SJSA1 (cell line): ENCODE results near the gene TFCP2L1. TPM values are rescaled to one million over a fixed set of nuclear protein-coding genes. Genes with fewer than 3 reads are reported as not detected.
"Not testable (repeated sequence)": the region's sequence is repeated elsewhere in the genome, so short reads cannot be mapped to it uniquely, and the experiment has no call there.

Experiments used
- DNase-seq, 2 experiments: peaks; one replicate each; pipeline ENCODE4 v3.0.0-alpha.2; 2015 to 2020; ENCODE audit warnings: low spot score in 2 of 2, low read depth in 1 of 2
- H3K27ac ChIP-seq: fragments of 250-450 bp; sonication (Bioruptor Pico); 2 replicates; pipeline ENCODE4 v1.5.1; 2020; ENCODE audit warnings: mild to moderate bottlenecking, moderate library complexity
- H3K27me3 ChIP-seq: fragments of 250-450 bp; sonication (Bioruptor Pico); replicated peaks from 2 replicates; pipeline ENCODE4 v1.5.1; 2020; ENCODE audit warnings: mild to moderate bottlenecking, moderate library complexity
- H3K36me3 ChIP-seq: fragments of 250-450 bp; sonication (Bioruptor Pico); 2 replicates; pipeline ENCODE4 v1.5.1; 2020; ENCODE audit warnings: mild to moderate bottlenecking
- H3K4me1 ChIP-seq: fragments of 250-450 bp; sonication (Bioruptor Pico); replicated peaks from 2 replicates; pipeline ENCODE4 v1.6.1; 2021; ENCODE audit warnings: mild to moderate bottlenecking
- H3K4me3 ChIP-seq: fragments of 250-450 bp; sonication (Bioruptor Pico); 2 replicates; pipeline ENCODE4 v1.5.1; 2020; ENCODE audit warnings: mild to moderate bottlenecking
- H3K9me3 ChIP-seq: fragments of 250-450 bp; sonication (Bioruptor Pico); replicated peaks from 2 replicates; pipeline ENCODE4 v1.5.1; 2020; ENCODE audit warnings: mild to moderate bottlenecking
- total RNA-seq: library from RNA; depleted of rRNA; stranded (reverse); fragments of >200 nt; shearing (Covaris generic); gene quantifications from 2 replicates; pipeline ENCODE4 v1.2.3, GENCODE V29; 2014; rRNA removed

Gene TFCP2L1
- total RNA-seq: not detected in 2 replicates

GRCh38 chr2:121284463-121285449 lies at the start of gene TFCP2L1:
TSS of gene TFCP2L1 (minus strand) at chr2:121285202. CDS start at chr2:121285109, 93 bp downstream.
- H3K9me3 ChIP-seq: no peaks in the 10 kb centered on the region
- H3K4me3 ChIP-seq: no peak within 1 kb of the TSS
- H3K27me3 ChIP-seq: peaks cover 39% of the 10 kb centered on the region
- no peak for DNase-seq
- H3K4me1 ChIP-seq: peaks cover 8% of the 10 kb centered on the region
- H3K36me3 ChIP-seq: no peaks in the 10 kb centered on the region
- no peak within 1 kb of the TSS for H3K27ac ChIP-seq

- Histone ChIP-seq H3K27me3 (no peaks in the 10 kb centered on the region), H3K4me1 (no peaks in the 10 kb centered on the region), H3K36me3 (peaks cover 11% of the 10 kb centered on the region), H3K4me3 (no peak overlapping the region), H3K27ac (no peak overlapping the region), H3K9me3 (no peaks in the 10 kb centered on the region)
- DNase-seq: no peak
Measured at GRCh38 chr2:121333834-121334558, 49.0 kb upstream of the TFCP2L1 start.

- Histone ChIP-seq H3K4me1 (no peaks in the 10 kb centered on the region), H3K36me3 (peaks cover 3% of the 10 kb centered on the region), H3K4me3 (no peak overlapping the region), H3K9me3 (no peaks in the 10 kb centered on the region), H3K27me3 (no peaks in the 10 kb centered on the region), H3K27ac (no peak overlapping the region)
- no peak for DNase-seq
Measured at GRCh38 chr2:121333231-121333630, 48.2 kb upstream of the TFCP2L1 start.

- H3K4me3 ChIP-seq, H3K9me3 ChIP-seq, H3K27me3 ChIP-seq, H3K36me3 ChIP-seq, H3K27ac ChIP-seq, DNase-seq, H3K4me1 ChIP-seq: not testable (repeated sequence)
Measured at GRCh38 chr2:121331324-121331723, 46.3 kb upstream of the TFCP2L1 start.

GRCh38 chr2:121330921-121331320 lies 45.9 kb upstream of the TFCP2L1 start:
- Histone ChIP-seq H3K36me3 (no peaks in the 10 kb centered on the region), H3K27me3 (0 out of 2 replicates have a peak, but pooled peaks cover 3% of the 10 kb centered on the region), H3K27ac (no peak overlapping the region), H3K4me1 (no peaks in the 10 kb centered on the region), H3K4me3 (no peak overlapping the region), H3K9me3 (no peaks in the 10 kb centered on the region)
- DNase-seq: peak in 1 of 2 experiments; percentile 23

GRCh38 chr2:121329786-121330185 lies 44.8 kb upstream of the TFCP2L1 start:
- DNase-seq: peak in 1 of 2 experiments; percentile 26
- H3K4me1 ChIP-seq: no peaks in the 10 kb centered on the region
- H3K4me3 ChIP-seq: no peak overlapping the region
- no peaks in the 10 kb centered on the region for H3K9me3 ChIP-seq
- H3K36me3 ChIP-seq: no peaks in the 10 kb centered on the region
- H3K27ac ChIP-seq: no peak overlapping the region
- peaks cover 3% of the 10 kb centered on the region; the same call in 1 of the 2 replicates for H3K27me3 ChIP-seq

GRCh38 chr2:121326628-121327027 lies 41.6 kb upstream of the TFCP2L1 start:
- H3K9me3 ChIP-seq: no peaks in the 10 kb centered on the region
- no peaks in the 10 kb centered on the region for H3K4me1 ChIP-seq
- no peak overlapping the region for H3K4me3 ChIP-seq
- no peaks in the 10 kb centered on the region for H3K36me3 ChIP-seq
- peaks cover 3% of the 10 kb centered on the region; the same call in 1 of the 2 replicates for H3K27me3 ChIP-seq
- no peak for DNase-seq
- H3K27ac ChIP-seq: no peak overlapping the region

GRCh38 chr2:121324601-121325000 lies 39.6 kb upstream of the TFCP2L1 start:
- Histone ChIP-seq H3K27ac (no peak overlapping the region), H3K27me3 (peaks cover 3% of the 10 kb centered on the region; the same call in 1 of the 2 replicates), H3K9me3 (no peaks in the 10 kb centered on the region), H3K4me1 (no peaks in the 10 kb centered on the region), H3K4me3 (no peak overlapping the region), H3K36me3 (no peaks in the 10 kb centered on the region)
- DNase-seq: no peak

GRCh38 chr2:121321476-121321875 lies 36.5 kb upstream of the TFCP2L1 start:
- DNase-seq: no peak
- no peak overlapping the region for H3K27ac ChIP-seq
- no peaks in the 10 kb centered on the region; the same call in 1 of the 2 replicates for H3K27me3 ChIP-seq
- H3K4me1 ChIP-seq: no peaks in the 10 kb centered on the region
- no peak overlapping the region for H3K4me3 ChIP-seq
- H3K36me3 ChIP-seq: no peaks in the 10 kb centered on the region
- no peaks in the 10 kb centered on the region for H3K9me3 ChIP-seq

GRCh38 chr2:121319941-121320340 lies 34.9 kb upstream of the TFCP2L1 start:
- DNase-seq: no peak
- Histone ChIP-seq H3K4me3 (no peak overlapping the region), H3K9me3 (no peaks in the 10 kb centered on the region)

GRCh38 chr2:121316986-121317385 lies 32.0 kb upstream of the TFCP2L1 start:
- no peaks in the 10 kb centered on the region for H3K36me3 ChIP-seq
- no peaks in the 10 kb centered on the region for H3K27me3 ChIP-seq
- H3K4me3 ChIP-seq: no peak overlapping the region
- H3K27ac ChIP-seq: no peak overlapping the region
- H3K9me3 ChIP-seq: no peaks in the 10 kb centered on the region
- peak in 1 of 2 experiments; percentile 8 for DNase-seq
- H3K4me1 ChIP-seq: no peaks in the 10 kb centered on the region

More at GRCh38 chr2:121319941-121320340, 34.9 kb upstream of the TFCP2L1 start:
- no peak overlapping the region for H3K27ac ChIP-seq
- no peaks in the 10 kb centered on the region; the same call in 1 of the 2 replicates for H3K27me3 ChIP-seq
- no peaks in the 10 kb centered on the region for H3K36me3 ChIP-seq
- H3K4me1 ChIP-seq: no peaks in the 10 kb centered on the region

- not testable (repeated sequence) for H3K27me3 ChIP-seq, H3K4me1 ChIP-seq, H3K9me3 ChIP-seq, H3K4me3 ChIP-seq, H3K36me3 ChIP-seq, H3K27ac ChIP-seq
- peak in 1 of 2 experiments; percentile 1 for DNase-seq
Measured at GRCh38 chr2:121313701-121314100, 28.7 kb upstream of the TFCP2L1 start.

GRCh38 chr2:121309801-121310200 lies 24.8 kb upstream of the TFCP2L1 start:
- Histone ChIP-seq H3K27me3 (peaks cover 10% of the 10 kb centered on the region), H3K36me3 (no peaks in the 10 kb centered on the region), H3K9me3 (no peaks in the 10 kb centered on the region)

GRCh38 chr2:121309323-121309722 lies 24.3 kb upstream of the TFCP2L1 start:
- Histone ChIP-seq H3K27me3 (peaks cover 10% of the 10 kb centered on the region), H3K9me3 (no peaks in the 10 kb centered on the region), H3K27ac (no peak overlapping the region), H3K4me1 (no peaks in the 10 kb centered on the region), H3K4me3 (no peak overlapping the region), H3K36me3 (no peaks in the 10 kb centered on the region)
- DNase-seq: no peak

More at GRCh38 chr2:121309801-121310200, 24.8 kb upstream of the TFCP2L1 start:
- Histone ChIP-seq H3K27ac (no peak overlapping the region), H3K4me1 (no peaks in the 10 kb centered on the region), H3K4me3 (no peak overlapping the region)
- no peak for DNase-seq
